Dendritic cell treated with granulocyte-macrophage colony-stimulating factor and Interleukin-4, amounts not matched to agents 40 ng/mL and 50 ng/mL, for 4 days (primary cell): ENCODE measurements around the gene TEN1.

Experiments
- H3K27ac Mint-ChIP-seq: one replicate; pipeline ENCODE4 v1.8.0; 2022; ENCODE audit warnings: mild to moderate bottlenecking, mixed read lengths
- H3K27me3 Mint-ChIP-seq: one replicate; pipeline ENCODE4 v1.8.0; 2022; ENCODE audit warnings: mild to moderate bottlenecking, mixed read lengths
- H3K36me3 Mint-ChIP-seq: one replicate; pipeline ENCODE4 v1.8.0; 2022; ENCODE audit warnings: low read depth, mixed read lengths
- H3K4me1 Mint-ChIP-seq: one replicate; pipeline ENCODE4 v1.8.0; 2022; ENCODE audit warnings: low read depth, mixed read lengths
- H3K4me3 Mint-ChIP-seq: one replicate; pipeline ENCODE4 v1.8.0; 2022; ENCODE audit warnings: mild to moderate bottlenecking, moderate library complexity, mixed read lengths
- H3K9me3 Mint-ChIP-seq: one replicate; pipeline ENCODE4 v1.8.0; 2022; ENCODE audit warnings: mixed read lengths
- intact Hi-C: fragments of 100-400 bp; cut with micrococcal nuclease; formaldehyde crosslinking; loops from one replicate; pipeline ENCODE4 v1.15.0; 2022

TEN1 gene

GRCh38 chr17:75978938-75979704, at the start of gene TEN1, which contains the start of gene ACOX1:
Gene TEN1, plus strand, starts transcription at chr17:75979240. Its CDS starts 6,953 bp downstream, at chr17:75986193.
Gene ACOX1, minus strand, starts transcription at chr17:75979166. Its CDS starts 93 bp downstream, at chr17:75979073.
- Mint-ChIP-seq H3K36me3 (peaks cover 49% of the 10 kb centered on the region), H3K9me3 (no peaks in the 10 kb centered on the region)
- intact Hi-C loops = loop anchor here (1.0 to 2.0 kb wide), 2 partner anchors 38 to 74 kb away; partner anchors contain the start of genes FBF1 and MRPL38

GRCh38 chr17:75931062-75931461, 48.0 kb upstream of the TEN1 start:
- Mint-ChIP-seq H3K27ac (no peak overlapping the region), H3K27me3 (no peaks in the 10 kb centered on the region)

More at GRCh38 chr17:75978938-75979704, at the start of gene TEN1, which contains the start of gene ACOX1:
- Mint-ChIP-seq H3K4me3 (peak within 1 kb of the TSS; percentile 83), H3K27me3 (no peaks in the 10 kb centered on the region), H3K27ac (peak within 1 kb of the TSS; percentile 97), H3K4me1 (peaks cover 59% of the 10 kb centered on the region)

GRCh38 chr17:75932852-75933251, 46.2 kb upstream of the TEN1 start:
- peaks cover 2% of the 10 kb centered on the region for H3K27me3 Mint-ChIP-seq

More at GRCh38 chr17:75931062-75931461, 48.0 kb upstream of the TEN1 start:
- intact Hi-C loops = no loop called here
- Mint-ChIP-seq H3K4me1 (peaks cover 14% of the 10 kb centered on the region), H3K4me3 (no peak overlapping the region), H3K36me3 (no peaks in the 10 kb centered on the region), H3K9me3 (no peaks in the 10 kb centered on the region)

GRCh38 chr17:75933808-75934207, 45.2 kb upstream of the TEN1 start:
- no peaks in the 10 kb centered on the region for H3K9me3 Mint-ChIP-seq
- no peaks in the 10 kb centered on the region for H3K36me3 Mint-ChIP-seq
- intact Hi-C loops = no loop called here
- no peak overlapping the region for H3K4me3 Mint-ChIP-seq
- peaks cover 2% of the 10 kb centered on the region for H3K27me3 Mint-ChIP-seq
- no peaks in the 10 kb centered on the region for H3K4me1 Mint-ChIP-seq
- H3K27ac Mint-ChIP-seq = no peak overlapping the region

More at GRCh38 chr17:75932852-75933251, 46.2 kb upstream of the TEN1 start:
- Mint-ChIP-seq H3K4me3 (no peak overlapping the region), H3K27ac (no peak overlapping the region), H3K9me3 (no peaks in the 10 kb centered on the region), H3K4me1 (peaks cover under 1% of the 10 kb centered on the region), H3K36me3 (no peaks in the 10 kb centered on the region)
- intact Hi-C loops = no loop called here

- H3K27me3 Mint-ChIP-seq = peaks cover 2% of the 10 kb centered on the region
- no peak overlapping the region for H3K27ac Mint-ChIP-seq
- intact Hi-C loops = no loop called here
- H3K36me3 Mint-ChIP-seq = peaks cover 7% of the 10 kb centered on the region
- no peak overlapping the region for H3K4me3 Mint-ChIP-seq
- no peaks in the 10 kb centered on the region for H3K9me3 Mint-ChIP-seq
- H3K4me1 Mint-ChIP-seq = peaks cover 16% of the 10 kb centered on the region
These were observed 41.4 kb upstream of the TEN1 start for GRCh38 chr17:75937652-75938051.

GRCh38 chr17:75940727-75941441, 38.2 kb upstream of the TEN1 start, which contains the start of gene FBF1:
Gene FBF1, minus strand, starts transcription at chr17:75941042. Its CDS starts 2,893 bp downstream, at chr17:75938149.
- Mint-ChIP-seq H3K36me3 (peaks cover 26% of the 10 kb centered on the region), H3K4me1 (peaks cover 16% of the 10 kb centered on the region), H3K27me3 (peaks cover 2% of the 10 kb centered on the region), H3K27ac (peak within 1 kb of the TSS; percentile 80), H3K9me3 (no peaks in the 10 kb centered on the region), H3K4me3 (peak within 1 kb of the TSS; percentile 78)
- intact Hi-C loops = loop anchor here (1.0 kb wide), 2 partner anchors 36 to 38 kb away; partner anchors contain the start of genes ACOX1 and TEN1

GRCh38 chr17:75941442-75941819, 37.6 kb upstream of the TEN1 start:
- Mint-ChIP-seq H3K4me3 (peak overlapping the region; percentile 78), H3K9me3 (no peaks in the 10 kb centered on the region), H3K36me3 (peaks cover 31% of the 10 kb centered on the region), H3K27ac (peak overlapping the region; percentile 80), H3K27me3 (peaks cover 2% of the 10 kb centered on the region), H3K4me1 (peaks cover 16% of the 10 kb centered on the region)
- intact Hi-C loops = loop anchor here (1.0 kb wide), 2 partner anchors 36 to 38 kb away; partner anchors contain the start of genes ACOX1 and TEN1

GRCh38 chr17:75942473-75942872, 36.6 kb upstream of the TEN1 start:
- no peak overlapping the region for H3K27ac Mint-ChIP-seq
- no peak overlapping the region for H3K4me3 Mint-ChIP-seq
- peaks cover 42% of the 10 kb centered on the region for H3K36me3 Mint-ChIP-seq
- H3K27me3 Mint-ChIP-seq = no peaks in the 10 kb centered on the region
- peaks cover 16% of the 10 kb centered on the region for H3K4me1 Mint-ChIP-seq
- no peaks in the 10 kb centered on the region for H3K9me3 Mint-ChIP-seq
- intact Hi-C loops = no loop called here

- Mint-ChIP-seq H3K4me1 (peaks cover 16% of the 10 kb centered on the region), H3K9me3 (no peaks in the 10 kb centered on the region), H3K27me3 (no peaks in the 10 kb centered on the region), H3K36me3 (peaks cover 52% of the 10 kb centered on the region), H3K4me3 (no peak overlapping the region), H3K27ac (no peak overlapping the region)
- intact Hi-C loops = no loop called here
These were observed 35.5 kb upstream of the TEN1 start for GRCh38 chr17:75943491-75943890.

GRCh38 chr17:75945211-75945610, 33.8 kb upstream of the TEN1 start:
- Mint-ChIP-seq H3K4me1 (peaks cover 13% of the 10 kb centered on the region), H3K27ac (no peak overlapping the region), H3K4me3 (no peak overlapping the region), H3K36me3 (peaks cover 69% of the 10 kb centered on the region), H3K9me3 (no peaks in the 10 kb centered on the region), H3K27me3 (no peaks in the 10 kb centered on the region)
- intact Hi-C loops = no loop called here

GRCh38 chr17:75950421-75950820, 28.6 kb upstream of the TEN1 start:
- Mint-ChIP-seq H3K4me1 (no peaks in the 10 kb centered on the region), H3K9me3 (no peaks in the 10 kb centered on the region), H3K36me3 (peaks cover 98% of the 10 kb centered on the region), H3K27ac (no peak overlapping the region), H3K27me3 (no peaks in the 10 kb centered on the region), H3K4me3 (no peak overlapping the region)
- intact Hi-C loops = no loop called here

GRCh38 chr17:75950855-75951554, 28.0 kb upstream of the TEN1 start:
- peaks cover 100% of the 10 kb centered on the region for H3K36me3 Mint-ChIP-seq
- intact Hi-C loops = no loop called here
- no peaks in the 10 kb centered on the region for H3K9me3 Mint-ChIP-seq
- no peaks in the 10 kb centered on the region for H3K27me3 Mint-ChIP-seq
- H3K4me1 Mint-ChIP-seq = no peaks in the 10 kb centered on the region
- H3K27ac Mint-ChIP-seq = no peak overlapping the region
- no peak overlapping the region for H3K4me3 Mint-ChIP-seq

- Mint-ChIP-seq H3K27ac (no peak overlapping the region), H3K4me3 (no peak overlapping the region), H3K9me3 (no peaks in the 10 kb centered on the region), H3K36me3 (peaks cover 77% of the 10 kb centered on the region), H3K27me3 (no peaks in the 10 kb centered on the region), H3K4me1 (no peaks in the 10 kb centered on the region)
- intact Hi-C loops = no loop called here
These were observed 19.8 kb upstream of the TEN1 start for GRCh38 chr17:75959051-75959838.
